HuH-7.5 (cell line): ENCODE measurements around the gene SERPINB12.

Source experiments
- DNase-seq: peaks from one replicate; pipeline ENCODE4 v3.0.0; 2011; ENCODE audit warnings: low spot score

SERPINB12 gene

GRCh38 chr18:63603772-63604171 is 61.6 kb downstream of the SERPINB12 start:
- DNase-seq, result no peak

GRCh38 chr18:63604791-63605567 is 62.8 kb downstream of the SERPINB12 start:
- no peak for DNase-seq

- DNase-seq, result no peak
Observed at GRCh38 chr18:63606526-63606925, 64.4 kb downstream of the SERPINB12 start.

- DNase-seq, result no peak
Observed at GRCh38 chr18:63613420-63613819, 71.3 kb downstream of the SERPINB12 start.

GRCh38 chr18:63617049-63617914 is 75.1 kb downstream of the SERPINB12 start:
- no peak for DNase-seq

GRCh38 chr18:63617915-63618234 is 75.7 kb downstream of the SERPINB12 start:
- no peak for DNase-seq
